H9 (cell line): ENCODE results near the gene TBX19. TPM values are rescaled to one million over a fixed set of nuclear protein-coding genes. Genes with fewer than 3 reads are reported as not detected.

Experiments
- DNase-seq: peaks from one replicate; pipeline ENCODE4 v3.0.0-alpha.2; 2017
- H2AFZ ChIP-seq: one replicate; pipeline ENCODE4 v1.6.1; 2013; ENCODE audit warnings: mild to moderate bottlenecking, low read length, control low read depth, moderate library complexity
- H2AK5ac ChIP-seq: 2 replicates; pipeline ENCODE4 v1.6.1; 2013; ENCODE audit warnings: low read length, control low read depth, mixed read lengths; ENCODE audit not compliant: insufficient read length
- H2BK120ac ChIP-seq: one replicate; pipeline ENCODE4 v1.6.1; 2013; ENCODE audit warnings: low read depth, mild to moderate bottlenecking, low read length, control low read depth, inconsistent platforms; ENCODE audit not compliant: poor library complexity, severe bottlenecking
- H2BK12ac ChIP-seq: 2 replicates; pipeline ENCODE4 v1.6.1; 2013; ENCODE audit warnings: low read length, control low read depth, mixed read lengths, low read depth; ENCODE audit not compliant: insufficient read length
- H2BK15ac ChIP-seq: 2 replicates; pipeline ENCODE4 v1.6.1; 2013; ENCODE audit warnings: low read depth, low read length, control low read depth
- H2BK20ac ChIP-seq: one replicate; pipeline ENCODE4 v1.6.1; 2013; ENCODE audit warnings: low read depth, mild to moderate bottlenecking, low read length, control low read depth, inconsistent platforms; ENCODE audit not compliant: poor library complexity, severe bottlenecking
- H2BK5ac ChIP-seq: 2 replicates; pipeline ENCODE4 v1.6.1; 2013; ENCODE audit warnings: low read length, control low read depth, mixed read lengths; ENCODE audit not compliant: insufficient read length
- H3K14ac ChIP-seq: 2 replicates; pipeline ENCODE4 v1.6.1; 2013; ENCODE audit warnings: low read length, control low read depth; ENCODE audit not compliant: insufficient read depth
- H3K18ac ChIP-seq: 2 replicates; pipeline ENCODE4 v1.6.1; 2013; ENCODE audit warnings: low read depth, mild to moderate bottlenecking, mixed read lengths, low read length, control low read depth; ENCODE audit not compliant: insufficient read length
- H3K23ac ChIP-seq: 2 replicates; pipeline ENCODE4 v1.6.1; 2013; ENCODE audit warnings: low read length, control low read depth, mixed read lengths, low read depth; ENCODE audit not compliant: insufficient read length
- H3K23me2 ChIP-seq: 2 replicates; pipeline ENCODE4 v1.6.1; 2013; ENCODE audit warnings: low read depth, mild to moderate bottlenecking, mixed read lengths, low read length, control low read depth; ENCODE audit not compliant: insufficient read length, poor library complexity, severe bottlenecking
- H3K27ac ChIP-seq: 2 replicates; pipeline ENCODE4 v1.5.1; 2013; ENCODE audit warnings: low read length, control low read depth, mixed read lengths, low read depth; ENCODE audit not compliant: insufficient read length
- H3K27me3 ChIP-seq: 2 replicates; pipeline ENCODE4 v1.6.1; 2013; ENCODE audit warnings: low read length, control low read depth, inconsistent platforms; ENCODE audit not compliant: insufficient read depth
- H3K4ac ChIP-seq: 2 replicates; pipeline ENCODE4 v1.6.1; 2013; ENCODE audit warnings: low read depth, mild to moderate bottlenecking, control low read depth, inconsistent platforms, low read length, moderate library complexity
- H3K4me1 ChIP-seq: 2 replicates; pipeline ENCODE4 v1.6.1; 2013; ENCODE audit warnings: low read length, control low read depth, inconsistent platforms; ENCODE audit not compliant: insufficient read depth
- H3K4me2 ChIP-seq: 2 replicates; pipeline ENCODE4 v1.6.1; 2013; ENCODE audit warnings: low read length, control low read depth, mixed read lengths; ENCODE audit not compliant: insufficient read length, insufficient read depth
- H3K56ac ChIP-seq: 2 replicates; pipeline ENCODE4 v1.6.1; 2013; ENCODE audit warnings: low read depth, mild to moderate bottlenecking, mixed read lengths, low read length, control low read depth; ENCODE audit not compliant: insufficient read length
- H3K79me1 ChIP-seq: 2 replicates; pipeline ENCODE4 v1.6.1; 2013; ENCODE audit warnings: low read depth, mild to moderate bottlenecking, moderate library complexity, low read length, control low read depth, inconsistent platforms; ENCODE audit not compliant: insufficient read depth, poor library complexity, severe bottlenecking
- H3K79me2 ChIP-seq: 2 replicates; pipeline ENCODE4 v1.6.1; 2013; ENCODE audit warnings: low read length, control low read depth, inconsistent platforms; ENCODE audit not compliant: insufficient read depth
- H3K9ac ChIP-seq: 2 replicates; pipeline ENCODE4 v1.6.1; 2013; ENCODE audit warnings: low read length, control low read depth, mixed read lengths; ENCODE audit not compliant: insufficient read length; ENCODE audit errors: extremely low read depth
- H3K9me3 ChIP-seq: one replicate; pipeline ENCODE4 v1.6.1; 2013; ENCODE audit warnings: low read depth, low read length, inconsistent platforms; ENCODE audit not compliant: control insufficient read depth
- H3T11ph ChIP-seq: one replicate; pipeline ENCODE4 v1.6.1; 2013; ENCODE audit warnings: mild to moderate bottlenecking, low read length, control low read depth, inconsistent platforms
- H4K20me1 ChIP-seq: one replicate; pipeline ENCODE4 v1.6.1; 2013; ENCODE audit not compliant: control insufficient read depth, insufficient read length, insufficient read depth
- H4K5ac ChIP-seq: 2 replicates; pipeline ENCODE4 v1.6.1; 2013; ENCODE audit warnings: low read depth, mild to moderate bottlenecking, mixed read lengths, low read length, control low read depth; ENCODE audit not compliant: insufficient read length
- H4K8ac ChIP-seq: replicated peaks from 2 replicates; pipeline ENCODE4 v1.6.1; 2013; ENCODE audit warnings: low read length, control low read depth, mixed read lengths, low read depth; ENCODE audit not compliant: insufficient read length
- H4K91ac ChIP-seq: 2 replicates; pipeline ENCODE4 v1.6.1; 2013; ENCODE audit warnings: low read depth, mild to moderate bottlenecking, moderate library complexity, mixed read lengths, low read length, control low read depth; ENCODE audit not compliant: insufficient read length
- H3K27ac Mint-ChIP-seq, 3 experiments: 2 replicates in 2 of 3; 3 replicates in 1 of 3; pipeline ENCODE4 v1.8.0; 2020 to 2021; ENCODE audit warnings: mixed read lengths in 3 of 3, mild to moderate bottlenecking in 1 of 3, moderate library complexity in 1 of 3
- H3K27me3 Mint-ChIP-seq: 2 replicates; pipeline ENCODE4 v1.8.0; 2021; ENCODE audit warnings: low read depth, mild to moderate bottlenecking, moderate library complexity, mixed read lengths
- H3K36me3 Mint-ChIP-seq, 3 experiments: 2 replicates in 2 of 3; 3 replicates in 1 of 3; pipeline ENCODE4 v1.8.0; 2020 to 2021; ENCODE audit warnings: low read depth in 3 of 3, mixed read lengths in 3 of 3; ENCODE audit not compliant: insufficient read depth in 1 of 3
- H3K4me1 Mint-ChIP-seq, 2 experiments: 2 replicates each; pipeline ENCODE4 v1.8.0; 2020; ENCODE audit warnings: mixed read lengths in 2 of 2
- H3K4me3 Mint-ChIP-seq, 2 experiments: 2 replicates in 1 of 2; 3 replicates in 1 of 2; pipeline ENCODE4 v1.8.0; 2020 to 2021; ENCODE audit warnings: mild to moderate bottlenecking in 2 of 2, mixed read lengths in 2 of 2, moderate library complexity in 1 of 2
- H3K9me3 Mint-ChIP-seq, 2 experiments: 2 replicates in 1 of 2; 3 replicates in 1 of 2; pipeline ENCODE4 v1.8.0; 2020; ENCODE audit warnings: mild to moderate bottlenecking in 2 of 2, mixed read lengths in 2 of 2, moderate library complexity in 1 of 2
- CTCF ChIP-seq: fragments of 200-600 bp; sonication (generic); conservative IDR thresholded peaks from 3 replicates; pipeline ENCODE4 v1.8.0; 2021; ENCODE audit warnings: antibody characterized with exemption, mild to moderate bottlenecking
- WGBS: extraction: QIAGEN DNeasy Blood & Tissue Kit; methylation state at CpG from one replicate; pipeline ENCODE4 v1.1.7; 2013; ENCODE audit warnings: missing lambda C conversion rate, low lambda C conversion rate, mixed read lengths; ENCODE audit not compliant: insufficient read length; ENCODE audit errors: extremely low coverage; 5-methylcytosine and 5-hydroxymethylcytosine counted together
- total RNA-seq: library from RNA; stranded (reverse); gene quantifications from 2 replicates; pipeline ENCODE4 v1.2.1, GENCODE V29; 2021

Gene TBX19
- total RNA-seq, 1 experiment from 2014 or later = 0.48 TPM

GRCh38 chr1:168263130-168263529 lies 17.5 kb upstream of the TBX19 start:
- H3K36me3 Mint-ChIP-seq = peaks cover 12 to 27% (median 18%) of the 10 kb centered on the region in 3 experiments; a peak in 6 of 7 replicates

More at GRCh38 chr1:168263130-168263529, 17.5 kb upstream of the TBX19 start:
- H3K9ac ChIP-seq = no peak overlapping the region
- no peaks in the 10 kb centered on the region for H3K9me3 ChIP-seq
- no peak for DNase-seq
- H3K4me2 ChIP-seq = no peak overlapping the region
- H3T11ph ChIP-seq = no peak overlapping the region
- no peak overlapping the region for H2BK20ac ChIP-seq
- H2BK12ac ChIP-seq = no peak overlapping the region
- H3K27ac ChIP-seq = no peak overlapping the region
- no peak overlapping the region for H3K4ac ChIP-seq
- H4K91ac ChIP-seq = no peak overlapping the region
- H3K23ac ChIP-seq = no peak overlapping the region
- H2AK5ac ChIP-seq = no peak overlapping the region
- Mint-ChIP-seq H3K9me3 (peaks cover 10 to 17% of the 10 kb centered on the region in 2 experiments), H3K4me3 (no peak overlapping the region), H3K27ac (no peak overlapping the region), H3K27me3 (no peaks in the 10 kb centered on the region), H3K4me1 (peaks cover 24 to 28% of the 10 kb centered on the region in 2 experiments)
- no peak overlapping the region for H3K56ac ChIP-seq
- no peaks in the 10 kb centered on the region for H4K20me1 ChIP-seq
- no peak overlapping the region for H4K5ac ChIP-seq
- no peak overlapping the region for H2BK5ac ChIP-seq
- no peak overlapping the region for H2BK15ac ChIP-seq
- H2AFZ ChIP-seq = no peak overlapping the region
- H3K79me1 ChIP-seq = no peaks in the 10 kb centered on the region
- H4K8ac ChIP-seq = no peak overlapping the region
- H3K27me3 ChIP-seq = no peaks in the 10 kb centered on the region
- no peaks in the 10 kb centered on the region for H3K23me2 ChIP-seq
- peaks cover 7% of the 10 kb centered on the region for H3K4me1 ChIP-seq
- H3K18ac ChIP-seq = no peak overlapping the region
- TF ChIP-seq CTCF = no peak
- no CpG with 5 or more reads among the region's 4 CpGs for WGBS
- H3K79me2 ChIP-seq = no peaks in the 10 kb centered on the region
- H2BK120ac ChIP-seq = no peak overlapping the region
- H3K14ac ChIP-seq = no peak overlapping the region
